ENCODE measurements around the gene ZMYND15. TPM values are rescaled to one million over a fixed set of nuclear protein-coding genes. Genes with fewer than 3 reads are reported as not detected.

The ZMYND15 gene
- total and polyA plus RNA-seq, 2 of the 13 experiments (the other 11 are each of a cell fraction or from before 2014, with no cell fraction given): 0.24 to 2.7 TPM

DNA sequence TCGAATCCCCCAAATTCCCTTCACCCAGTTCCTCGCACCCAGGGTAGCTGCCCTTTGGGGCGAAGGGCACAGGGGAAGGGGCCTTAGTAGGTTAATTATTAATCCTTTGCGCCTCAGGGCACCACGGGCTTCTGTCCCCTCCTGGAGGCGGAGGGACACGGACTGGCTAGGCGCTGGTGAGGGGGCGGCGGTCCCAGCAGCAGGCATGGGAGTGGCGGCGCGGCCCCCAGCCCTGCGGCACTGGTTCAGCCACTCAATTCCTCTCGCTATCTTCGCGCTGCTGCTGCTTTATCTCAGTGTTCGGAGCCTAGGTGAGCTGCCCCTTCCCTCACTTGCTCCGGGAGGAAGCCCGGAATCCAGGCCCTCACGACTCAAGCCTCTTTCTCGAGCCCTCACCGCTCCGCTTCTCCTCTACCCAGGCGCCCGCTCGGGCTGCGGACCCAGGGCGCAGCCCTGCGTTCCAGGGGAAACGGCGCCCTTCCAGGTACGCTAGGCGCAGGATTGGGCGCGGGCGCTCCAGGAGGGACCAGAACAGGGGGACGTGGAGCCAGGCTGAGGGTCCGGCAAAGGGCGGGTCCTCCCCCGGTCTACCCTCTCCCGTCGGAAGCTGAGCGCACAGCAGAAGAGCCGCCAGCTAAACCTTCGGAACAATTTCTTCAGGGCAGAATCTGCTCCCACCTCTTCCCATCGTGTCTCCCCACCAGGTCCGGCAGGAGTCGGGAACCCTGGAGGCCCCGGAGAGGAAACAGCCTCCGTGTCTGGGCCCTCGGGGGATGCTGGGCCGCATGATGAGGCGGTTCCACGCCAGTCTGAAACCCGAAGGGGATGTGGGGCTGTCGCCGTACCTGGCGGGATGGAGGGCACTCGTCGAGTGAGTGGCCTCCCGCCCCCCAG is 49.4 kb downstream of the ZMYND15 start, which contains the start of gene GLTPD2 (continued):
- TF ChIP-seq NFKBIZ (CRISPR knock-in tag; IDR thresholded peaks at IDR 0.05) (no peak; the same call in 1 of the 2 replicates), ZNF792 (CRISPR knock-in tag; IDR thresholded peaks at IDR 0.05) (peak; percentile 27; the same call in 1 of the 2 replicates), RERE (CRISPR knock-in tag; IDR thresholded peaks at IDR 0.05; ENCODE audit: low read depth) (peak; percentile 44; the same call in 1 of the 2 replicates), ZHX2 (IDR thresholded peaks at IDR 0.05; ENCODE audit: low read depth) (no peak), ZHX2 (CRISPR knock-in tag; IDR thresholded peaks at IDR 0.05; ENCODE audit: borderline replicate concordance) (no peak), ZBTB4 (CRISPR knock-in tag; IDR thresholded peaks at IDR 0.05; ENCODE audit: borderline replicate concordance) (no peak), ZNF577 (CRISPR knock-in tag; IDR thresholded peaks at IDR 0.05; ENCODE audit: borderline replicate concordance, low read depth) (no peak), SAP130 (CRISPR knock-in tag; IDR thresholded peaks at IDR 0.05; ENCODE audit: low read depth) (peak; percentile 93), RFX3 (CRISPR knock-in tag; IDR thresholded peaks at IDR 0.05) (no peak)
